Measurements from ENCODE around the gene TMEM237. TPM values are rescaled to one million over a fixed set of nuclear protein-coding genes. Genes with fewer than 3 reads are reported as not detected.

Gene TMEM237
- polyA plus RNA-seq, 1 of the 3 experiments (the other 2 are of a cell fraction) = 67.2 TPM

DNA sequence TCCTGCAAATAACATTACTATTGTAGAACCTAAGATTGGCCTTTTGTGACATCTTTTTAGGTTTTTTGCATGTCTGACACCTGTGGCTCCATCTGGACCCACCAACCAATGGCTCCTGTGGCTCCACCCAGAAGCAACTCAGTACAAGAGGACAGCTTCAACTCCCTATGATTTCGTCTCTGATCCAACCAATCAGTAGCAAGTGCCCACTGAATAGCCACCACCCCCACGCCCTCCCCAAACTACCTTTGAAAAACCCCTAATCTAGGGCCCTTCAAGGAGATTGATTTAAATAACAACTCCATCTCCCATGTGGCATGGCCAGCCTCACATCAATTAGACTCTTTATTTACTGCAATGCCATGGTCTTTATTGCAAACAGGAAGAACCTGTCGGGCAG, 31.5 kb upstream of the TMEM237 start:
- H3K4me1 ChIP-seq (ENCODE audit: control insufficient read depth in 1 of 2, insufficient read depth in 2 of 2, low read depth in 1 of 2, low read length in 1 of 2) = no peaks in the 10 kb centered on the region
- H3K4me3 ChIP-seq (ENCODE audit: low read depth in 2 of 2, low read length in 1 of 2) = no peak overlapping the region
- H3K9me2 ChIP-seq = no peaks in the 10 kb centered on the region
- H2AFZ ChIP-seq (ENCODE audit: low read depth) = no peak overlapping the region
- no peaks in the 10 kb centered on the region for H3K79me2 ChIP-seq (ENCODE audit: insufficient read depth)
- TF ChIP-seq, protein P1, sequence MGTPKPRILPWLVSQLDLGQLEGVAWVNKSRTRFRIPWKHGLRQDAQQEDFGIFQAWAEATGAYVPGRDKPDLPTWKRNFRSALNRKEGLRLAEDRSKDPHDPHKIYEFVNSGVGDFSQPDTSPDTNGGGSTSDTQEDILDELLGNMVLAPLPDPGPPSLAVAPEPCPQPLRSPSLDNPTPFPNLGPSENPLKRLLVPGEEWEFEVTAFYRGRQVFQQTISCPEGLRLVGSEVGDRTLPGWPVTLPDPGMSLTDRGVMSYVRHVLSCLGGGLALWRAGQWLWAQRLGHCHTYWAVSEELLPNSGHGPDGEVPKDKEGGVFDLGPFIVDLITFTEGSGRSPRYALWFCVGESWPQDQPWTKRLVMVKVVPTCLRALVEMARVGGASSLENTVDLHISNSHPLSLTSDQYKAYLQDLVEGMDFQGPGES (IDR thresholded peaks at IDR 0.05; ENCODE audit: low read depth, low read length) = no peak
- TF ChIP-seq, protein P2, sequence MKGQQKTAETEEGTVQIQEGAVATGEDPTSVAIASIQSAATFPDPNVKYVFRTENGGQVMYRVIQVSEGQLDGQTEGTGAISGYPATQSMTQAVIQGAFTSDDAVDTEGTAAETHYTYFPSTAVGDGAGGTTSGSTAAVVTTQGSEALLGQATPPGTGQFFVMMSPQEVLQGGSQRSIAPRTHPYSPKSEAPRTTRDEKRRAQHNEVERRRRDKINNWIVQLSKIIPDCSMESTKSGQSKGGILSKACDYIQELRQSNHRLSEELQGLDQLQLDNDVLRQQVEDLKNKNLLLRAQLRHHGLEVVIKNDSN (IDR thresholded peaks at IDR 0.05; ENCODE audit: borderline replicate concordance, low read depth) = no peak
- TF ChIP-seq, protein P3, sequence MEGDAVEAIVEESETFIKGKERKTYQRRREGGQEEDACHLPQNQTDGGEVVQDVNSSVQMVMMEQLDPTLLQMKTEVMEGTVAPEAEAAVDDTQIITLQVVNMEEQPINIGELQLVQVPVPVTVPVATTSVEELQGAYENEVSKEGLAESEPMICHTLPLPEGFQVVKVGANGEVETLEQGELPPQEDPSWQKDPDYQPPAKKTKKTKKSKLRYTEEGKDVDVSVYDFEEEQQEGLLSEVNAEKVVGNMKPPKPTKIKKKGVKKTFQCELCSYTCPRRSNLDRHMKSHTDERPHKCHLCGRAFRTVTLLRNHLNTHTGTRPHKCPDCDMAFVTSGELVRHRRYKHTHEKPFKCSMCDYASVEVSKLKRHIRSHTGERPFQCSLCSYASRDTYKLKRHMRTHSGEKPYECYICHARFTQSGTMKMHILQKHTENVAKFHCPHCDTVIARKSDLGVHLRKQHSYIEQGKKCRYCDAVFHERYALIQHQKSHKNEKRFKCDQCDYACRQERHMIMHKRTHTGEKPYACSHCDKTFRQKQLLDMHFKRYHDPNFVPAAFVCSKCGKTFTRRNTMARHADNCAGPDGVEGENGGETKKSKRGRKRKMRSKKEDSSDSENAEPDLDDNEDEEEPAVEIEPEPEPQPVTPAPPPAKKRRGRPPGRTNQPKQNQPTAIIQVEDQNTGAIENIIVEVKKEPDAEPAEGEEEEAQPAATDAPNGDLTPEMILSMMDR (IDR thresholded peaks at IDR 0.05) = no peak
- TF ChIP-seq GABPA (IDR thresholded peaks at IDR 0.05; ENCODE audit: low read depth) (no peak), RAD21 (IDR thresholded peaks at IDR 0.05; ENCODE audit: low read length) (no peak), JUND (IDR thresholded peaks at IDR 0.05) (no peak), GATA2 (CRISPR knock-in tag; IDR thresholded peaks at IDR 0.05) (no peak), RXRA (IDR thresholded peaks at IDR 0.05; ENCODE audit: borderline replicate concordance, low read depth) (no peak), SMC3 (IDR thresholded peaks at IDR 0.05; ENCODE audit: low read depth, low read length) (no peak), FOSL2 (IDR thresholded peaks at IDR 0.05; ENCODE audit: borderline replicate concordance, low read depth) (no peak), FOXM1 (IDR thresholded peaks at IDR 0.05; ENCODE audit: low read depth) (no peak), FOXJ3 (CRISPR knock-in tag; IDR thresholded peaks at IDR 0.05) (no peak), TCF12 (IDR thresholded peaks at IDR 0.05) (no peak), SIN3A (IDR thresholded peaks at IDR 0.05; ENCODE audit: borderline replicate concordance, low read depth, low read length) (no peak), ELF1 (IDR thresholded peaks at IDR 0.05) (no peak)
- H3K27me3 ChIP-seq (ENCODE audit: insufficient read depth) = no peaks in the 10 kb centered on the region
- no peaks in the 10 kb centered on the region for H3K9me3 ChIP-seq
- WGBS (ENCODE audit: low lambda C conversion rate) = 91% methylated on average over 3 of the region's 3 CpGs
- H3K36me3 ChIP-seq (replicated peaks in 1 of 2; ENCODE audit: control insufficient read depth in 1 of 2, insufficient read depth in 2 of 2, low read length in 1 of 2) = peaks cover 2 to 4% of the 10 kb centered on the region in 2 experiments
- no peaks in the 10 kb centered on the region for H3F3A ChIP-seq (replicated peaks; ENCODE audit: insufficient read depth)
- H3K27ac ChIP-seq (ENCODE audit: low read depth in 2 of 2, low read length in 1 of 2) = no peak overlapping the region
- no peaks in the 10 kb centered on the region for H4K20me1 ChIP-seq (ENCODE audit: insufficient read depth)
- no peak for DNase-seq
- ChIA-PET POLR2A (no interaction called here), CTCF (no interaction called here)
- H3K4me2 ChIP-seq = no peak overlapping the region
- no peak overlapping the region for H3K9ac ChIP-seq

DNA sequence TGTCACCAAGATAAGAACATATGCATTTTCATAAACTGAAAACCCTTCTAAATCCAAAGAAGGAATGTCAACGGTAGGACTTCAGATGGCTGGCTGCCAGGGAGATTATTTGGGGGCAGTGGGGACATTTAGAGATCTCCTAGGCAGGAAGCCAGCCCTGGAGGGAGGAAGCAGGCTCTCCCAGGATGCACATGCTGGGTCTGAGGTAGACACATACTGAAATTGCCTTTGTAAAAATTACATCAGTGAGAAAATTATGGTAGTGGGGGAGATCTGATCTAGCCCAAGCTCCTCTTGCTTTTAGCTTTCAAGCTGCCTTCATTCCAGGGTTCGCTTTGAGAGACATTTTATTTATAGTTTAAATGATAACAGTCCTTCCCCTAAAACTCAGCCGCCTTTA, 31.0 kb upstream of the TMEM237 start:
- H3K9me3 ChIP-seq = no peaks in the 10 kb centered on the region
- TF ChIP-seq MEF2A (IDR thresholded peaks at IDR 0.05; ENCODE audit: borderline replicate concordance, low read depth) (no peak), NRF1 (IDR thresholded peaks at IDR 0.05; ENCODE audit: low read depth, low read length) (no peak), GATA2 (CRISPR knock-in tag; IDR thresholded peaks at IDR 0.05) (no peak), RFX5 (IDR thresholded peaks at IDR 0.05; ENCODE audit: low read length) (no peak), YY1 (IDR thresholded peaks at IDR 0.05; ENCODE audit: low read depth) (no peak), RXRA (IDR thresholded peaks at IDR 0.05; ENCODE audit: borderline replicate concordance, low read depth) (no peak), TEAD4 (IDR thresholded peaks at IDR 0.05; ENCODE audit: borderline replicate concordance, insufficient read depth) (no peak), EZH2phosphoT487 (IDR thresholded peaks at IDR 0.05; ENCODE audit: borderline replicate concordance, low read depth) (no peak), NFIC (IDR thresholded peaks at IDR 0.05; ENCODE audit: borderline replicate concordance) (no peak), FOSL2 (IDR thresholded peaks at IDR 0.05; ENCODE audit: borderline replicate concordance, low read depth) (no peak)
- TF ChIP-seq, protein P4, sequence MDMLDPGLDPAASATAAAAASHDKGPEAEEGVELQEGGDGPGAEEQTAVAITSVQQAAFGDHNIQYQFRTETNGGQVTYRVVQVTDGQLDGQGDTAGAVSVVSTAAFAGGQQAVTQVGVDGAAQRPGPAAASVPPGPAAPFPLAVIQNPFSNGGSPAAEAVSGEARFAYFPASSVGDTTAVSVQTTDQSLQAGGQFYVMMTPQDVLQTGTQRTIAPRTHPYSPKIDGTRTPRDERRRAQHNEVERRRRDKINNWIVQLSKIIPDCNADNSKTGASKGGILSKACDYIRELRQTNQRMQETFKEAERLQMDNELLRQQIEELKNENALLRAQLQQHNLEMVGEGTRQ (IDR thresholded peaks at IDR 0.05; ENCODE audit: borderline replicate concordance, low read depth, low read length) = no peak
- TF ChIP-seq, protein P5, sequence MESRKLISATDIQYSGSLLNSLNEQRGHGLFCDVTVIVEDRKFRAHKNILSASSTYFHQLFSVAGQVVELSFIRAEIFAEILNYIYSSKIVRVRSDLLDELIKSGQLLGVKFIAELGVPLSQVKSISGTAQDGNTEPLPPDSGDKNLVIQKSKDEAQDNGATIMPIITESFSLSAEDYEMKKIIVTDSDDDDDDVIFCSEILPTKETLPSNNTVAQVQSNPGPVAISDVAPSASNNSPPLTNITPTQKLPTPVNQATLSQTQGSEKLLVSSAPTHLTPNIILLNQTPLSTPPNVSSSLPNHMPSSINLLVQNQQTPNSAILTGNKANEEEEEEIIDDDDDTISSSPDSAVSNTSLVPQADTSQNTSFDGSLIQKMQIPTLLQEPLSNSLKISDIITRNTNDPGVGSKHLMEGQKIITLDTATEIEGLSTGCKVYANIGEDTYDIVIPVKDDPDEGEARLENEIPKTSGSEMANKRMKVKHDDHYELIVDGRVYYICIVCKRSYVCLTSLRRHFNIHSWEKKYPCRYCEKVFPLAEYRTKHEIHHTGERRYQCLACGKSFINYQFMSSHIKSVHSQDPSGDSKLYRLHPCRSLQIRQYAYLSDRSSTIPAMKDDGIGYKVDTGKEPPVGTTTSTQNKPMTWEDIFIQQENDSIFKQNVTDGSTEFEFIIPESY (IDR thresholded peaks at IDR 0.05; ENCODE audit: borderline replicate concordance, low read depth) = no peak

More for the DNA sequence above, 31.0 kb upstream of the TMEM237 start:
- Histone ChIP-seq H4K20me1 (ENCODE audit: insufficient read depth) (no peaks in the 10 kb centered on the region), H3K4me2 (no peak overlapping the region), H3K9ac (no peak overlapping the region), H3K4me1 (ENCODE audit: control insufficient read depth in 1 of 2, insufficient read depth in 2 of 2, low read depth in 1 of 2, low read length in 1 of 2) (no peaks in the 10 kb centered on the region), H3K79me2 (ENCODE audit: insufficient read depth) (no peaks in the 10 kb centered on the region), H3K27ac (ENCODE audit: low read depth in 2 of 2, low read length in 1 of 2) (no peak overlapping the region), H3K27me3 (ENCODE audit: insufficient read depth) (no peaks in the 10 kb centered on the region), H3K4me3 (ENCODE audit: low read depth in 2 of 2, low read length in 1 of 2) (no peak overlapping the region), H2AFZ (ENCODE audit: low read depth) (no peak overlapping the region), H3F3A (replicated peaks; ENCODE audit: insufficient read depth) (no peaks in the 10 kb centered on the region), H3K36me3 (replicated peaks in 1 of 2; ENCODE audit: control insufficient read depth in 1 of 2, insufficient read depth in 2 of 2, low read length in 1 of 2) (peaks cover 2 to 4% of the 10 kb centered on the region in 2 experiments), H3K9me2 (no peaks in the 10 kb centered on the region)
- CTCF ChIA-PET = no interaction called here
- POLR2A ChIA-PET = no interaction called here
- no peak for DNase-seq
- 82% methylated on average over 3 of the region's 3 CpGs for WGBS (ENCODE audit: low lambda C conversion rate)

Data from SK-N-SH (cell line).